PC-3 (cell line): ENCODE measurements around the gene PTPRD. TPM values are rescaled to one million over a fixed set of nuclear protein-coding genes. Genes with fewer than 3 reads are reported as not detected.

Experiments
- ATAC-seq: fragments of 200-7000 bp; cut with Tn5 transposase; 2 replicates; pipeline ENCODE4 v1.9.1; 2020; ENCODE audit warnings: mild to moderate bottlenecking, moderate library complexity
- BruUV-seq: library from RNA; stranded (reverse); fragments of 400-500 nt; replicated peaks from 2 replicates; lab custom pipeline; 2021; lab: Mats Ljungman, UMichigan
- CTCF ChIA-PET: fragments of 300-600 bp; sonication (Branson Sonifier 250); formaldehyde crosslinking; loops from one replicate; lab custom pipeline; 2022; ENCODE audit warnings: antibody characterized with exemption; lab: Charles Lee
- POLR2A ChIA-PET: fragments of 300-600 bp; sonication (Branson Sonifier 250); formaldehyde crosslinking; loops from one replicate; lab custom pipeline; 2022; ENCODE audit warnings: antibody characterized with exemption; ENCODE audit not compliant: unreplicated experiment; lab: Charles Lee
- DNase-seq: peaks from one replicate; pipeline ENCODE4 v3.0.0-alpha.2; 2015
- H2AFZ ChIP-seq: fragments of 300-600 bp; sonication (generic); 2 replicates; pipeline ENCODE4 v1.6.0; 2016; ENCODE audit warnings: antibody characterized with exemption, low read length
- H3F3A ChIP-seq: fragments of 300-600 bp; sonication (generic); one replicate; pipeline ENCODE4 v1.6.0; 2017; ENCODE audit warnings: antibody characterized with exemption, low read length, control low read depth, mild to moderate bottlenecking; ENCODE audit not compliant: unreplicated experiment
- H3K27ac ChIP-seq: fragments of 300-600 bp; sonication (generic); 2 replicates; pipeline ENCODE4 v1.5.1; 2016; ENCODE audit warnings: mild to moderate bottlenecking, low read length
- H3K27me3 ChIP-seq: fragments of 300-600 bp; sonication (generic); 2 replicates; pipeline ENCODE4 v1.6.1; 2016; ENCODE audit warnings: low read length, mixed read lengths
- H3K36me3 ChIP-seq: fragments of 300-600 bp; sonication (generic); 2 replicates; pipeline ENCODE4 v1.6.1; 2016; ENCODE audit warnings: low read depth, mixed run types, low read length, mixed read lengths
- H3K4me1 ChIP-seq: fragments of 300-600 bp; sonication (generic); 2 replicates; pipeline ENCODE4 v1.5.1; 2016; ENCODE audit warnings: low read length; ENCODE audit not compliant: insufficient read depth
- H3K4me2 ChIP-seq: fragments of 300-600 bp; sonication (generic); 2 replicates; pipeline ENCODE4 v1.6.0; 2016; ENCODE audit warnings: low read length
- H3K4me3 ChIP-seq: fragments of 300-600 bp; sonication (generic); 2 replicates; pipeline ENCODE4 v1.5.1; 2016; ENCODE audit warnings: mild to moderate bottlenecking, low read length, mixed read lengths
- H3K79me2 ChIP-seq: fragments of 300-600 bp; sonication (generic); 2 replicates; pipeline ENCODE4 v1.6.1; 2017; ENCODE audit warnings: low read length, mixed read lengths
- H3K9ac ChIP-seq: fragments of 300-600 bp; sonication (generic); 2 replicates; pipeline ENCODE4 v1.6.0; 2016; ENCODE audit warnings: mild to moderate bottlenecking, low read length
- H3K9me2 ChIP-seq: fragments of 300-600 bp; sonication (generic); replicated peaks from 2 replicates; pipeline ENCODE4 v1.6.1; 2016; ENCODE audit warnings: mixed run types, low read length, mixed read lengths
- H3K9me3 ChIP-seq: fragments of 300-600 bp; sonication (generic); 2 replicates; pipeline ENCODE4 v1.6.1; 2016; ENCODE audit warnings: low read length, mixed read lengths
- H4K20me1 ChIP-seq: fragments of 300-600 bp; sonication (generic); 2 replicates; pipeline ENCODE4 v1.6.1; 2016; ENCODE audit warnings: low read length, mixed read lengths
- CTCF ChIP-seq: fragments of 300-600 bp; sonication (generic); conservative IDR thresholded peaks from 2 replicates; pipeline ENCODE4 v1.5.1; 2017; ENCODE audit warnings: antibody characterized with exemption, low read depth, mild to moderate bottlenecking, low read length
- EZH2 ChIP-seq: fragments of 300-600 bp; sonication (generic); IDR thresholded peaks from one replicate; pipeline ENCODE4 v1.6.1; 2017; ENCODE audit warnings: antibody characterized with exemption, mild to moderate bottlenecking, low read length; ENCODE audit not compliant: unreplicated experiment
- EZH2phosphoT487 ChIP-seq: fragments of 300-600 bp; sonication (generic); IDR thresholded peaks from 2 replicates; pipeline ENCODE4 v1.6.1; 2018; ENCODE audit warnings: mild to moderate bottlenecking, antibody characterized with exemption, low read length, borderline replicate concordance
- intact Hi-C: fragments of 100-400 bp; cut with micrococcal nuclease; formaldehyde crosslinking; loops from 2 replicates; pipeline ENCODE4 v1.9.0; 2023
- total RNA-seq: library from RNA; depleted of rRNA; stranded (reverse); fragments of >200 nt; gene quantifications from 2 replicates; pipeline ENCODE4 v1.2.3, GENCODE V29; 2014

PTPRD gene
- total RNA-seq, 1 experiment from 2014 or later, result not detected

GRCh38 chr9:10045598-10045997, 567.2 kb downstream of the PTPRD start:
- intact Hi-C loops, result loop anchor here (2.0 kb wide), 1 partner anchor 223 kb away; no protein-coding TSS in a partner anchor

GRCh38 chr9:10041726-10042229, 571.0 kb downstream of the PTPRD start:
- no peak for DNase-seq
- Histone ChIP-seq H3K4me1 (no peaks in the 10 kb centered on the region), H4K20me1 (no peaks in the 10 kb centered on the region), H2AFZ (no peak overlapping the region), H3F3A (no peaks in the 10 kb centered on the region), H3K4me2 (no peak overlapping the region), H3K4me3 (no peak overlapping the region), H3K27ac (no peak overlapping the region), H3K9ac (no peak overlapping the region), H3K27me3 (no peaks in the 10 kb centered on the region), H3K9me2 (no peaks in the 10 kb centered on the region), H3K79me2 (no peaks in the 10 kb centered on the region), H3K9me3 (no peaks in the 10 kb centered on the region), H3K36me3 (no peaks in the 10 kb centered on the region)
- POLR2A ChIA-PET, result no interaction called here
- TF ChIP-seq EZH2 (no peak), CTCF (no peak), EZH2phosphoT487 (no peak)
- CTCF ChIA-PET, result no interaction called here
- intact Hi-C loops, result no loop called here
- BruUV-seq, result no TSS peak
- ATAC-seq, result no peak

More at GRCh38 chr9:10045598-10045997, 567.2 kb downstream of the PTPRD start:
- H3K4me1 ChIP-seq, result no peaks in the 10 kb centered on the region
- H3K4me2 ChIP-seq, result no peak overlapping the region
- no peak for TF ChIP-seq EZH2phosphoT487
- peak; percentile 42 for TF ChIP-seq CTCF
- TF ChIP-seq EZH2, result no peak
- no peak overlapping the region for H3K4me3 ChIP-seq
- H3K9ac ChIP-seq, result no peak overlapping the region
- H4K20me1 ChIP-seq, result no peaks in the 10 kb centered on the region
- H3F3A ChIP-seq, result no peaks in the 10 kb centered on the region
- DNase-seq, result peak; percentile 28
- no TSS peak for BruUV-seq
- H2AFZ ChIP-seq, result no peak overlapping the region
- H3K27me3 ChIP-seq, result no peaks in the 10 kb centered on the region
- no peaks in the 10 kb centered on the region for H3K9me3 ChIP-seq
- no peaks in the 10 kb centered on the region for H3K79me2 ChIP-seq
- H3K9me2 ChIP-seq, result no peaks in the 10 kb centered on the region
- POLR2A ChIA-PET, result no interaction called here
- CTCF ChIA-PET, result interaction anchor here (0.5 to 0.7 kb wide), 4 partner anchors 119 to 223 kb away, joined by 3 to 8 read pairs (median 4); no protein-coding TSS in a partner anchor
- H3K36me3 ChIP-seq, result no peaks in the 10 kb centered on the region
- peak; percentile 24; the same call in 1 of the 2 replicates for ATAC-seq
- H3K27ac ChIP-seq, result no peak overlapping the region

- no peaks in the 10 kb centered on the region for H3F3A ChIP-seq
- H2AFZ ChIP-seq, result no peak overlapping the region
- H3K9ac ChIP-seq, result no peak overlapping the region
- CTCF ChIA-PET, result no interaction called here
- POLR2A ChIA-PET, result no interaction called here
- H3K4me3 ChIP-seq, result no peak overlapping the region
- no peak for DNase-seq
- H3K27ac ChIP-seq, result no peak overlapping the region
- no peaks in the 10 kb centered on the region for H4K20me1 ChIP-seq
- H3K79me2 ChIP-seq, result no peaks in the 10 kb centered on the region
- H3K4me2 ChIP-seq, result no peak overlapping the region
- H3K4me1 ChIP-seq, result no peaks in the 10 kb centered on the region
- no peak for TF ChIP-seq EZH2phosphoT487
- no peak for TF ChIP-seq EZH2
- no peak for TF ChIP-seq CTCF
- no peak for ATAC-seq
- no TSS peak for BruUV-seq
- H3K27me3 ChIP-seq, result no peaks in the 10 kb centered on the region
- H3K36me3 ChIP-seq, result no peaks in the 10 kb centered on the region
- intact Hi-C loops, result no loop called here
- no peaks in the 10 kb centered on the region for H3K9me2 ChIP-seq
- H3K9me3 ChIP-seq, result no peaks in the 10 kb centered on the region
These were observed 576.7 kb downstream of the PTPRD start for GRCh38 chr9:10036095-10036494.
